RWPE2 (cell line): ENCODE data around the gene GJA3.
A peak's percentile ranks its signal among the peaks of the same experiment; 100 is the strongest.

Experiments
- ATAC-seq: fragments of 200-7000 bp; cut with Tn5 transposase; 3 replicates; pipeline ENCODE4 v1.9.1; 2021; ENCODE audit warnings: low read depth
- DNase-seq: peaks from one replicate; pipeline ENCODE4 v3.0.0-alpha.2; 2020; ENCODE audit warnings: low spot score
- H3K27ac ChIP-seq: fragments of 450-650 bp; 2 replicates; pipeline ENCODE4 v1.5.1; 2017; ENCODE audit warnings: mild to moderate bottlenecking; ENCODE audit not compliant: poor library complexity, severe bottlenecking
- H3K27me3 ChIP-seq: fragments of 250-450 bp; sonication (Bioruptor Pico); 2 replicates; pipeline ENCODE4 v1.5.1; 2021; ENCODE audit warnings: mild to moderate bottlenecking, moderate library complexity; ENCODE audit not compliant: insufficient read depth, poor library complexity, severe bottlenecking
- H3K36me3 ChIP-seq: fragments of 250-450 bp; sonication (Bioruptor Pico); 2 replicates; pipeline ENCODE4 v1.5.1; 2020; ENCODE audit warnings: low read depth, mild to moderate bottlenecking, moderate library complexity
- H3K4me1 ChIP-seq: fragments of 250-450 bp; sonication (Bioruptor Pico); 2 replicates; pipeline ENCODE4 v1.5.1; 2021; ENCODE audit warnings: mild to moderate bottlenecking, moderate library complexity; ENCODE audit not compliant: insufficient read depth, poor library complexity, severe bottlenecking
- H3K4me3 ChIP-seq: fragments of 250-450 bp; sonication (Bioruptor Pico); 2 replicates; pipeline ENCODE4 v1.5.1; 2021; ENCODE audit warnings: mild to moderate bottlenecking, moderate library complexity; ENCODE audit not compliant: severe bottlenecking
- H3K9me3 ChIP-seq: fragments of 250-450 bp; sonication (Bioruptor Pico); 2 replicates; pipeline ENCODE4 v1.5.1; 2021; ENCODE audit warnings: mild to moderate bottlenecking, moderate library complexity; ENCODE audit not compliant: severe bottlenecking
- CTCF ChIP-seq: fragments of 450-650 bp; IDR thresholded peaks from one replicate; pipeline ENCODE4 v1.5.1; 2017; ENCODE audit warnings: mild to moderate bottlenecking, moderate library complexity; ENCODE audit not compliant: poor library complexity, severe bottlenecking

Gene GJA3

DNA sequence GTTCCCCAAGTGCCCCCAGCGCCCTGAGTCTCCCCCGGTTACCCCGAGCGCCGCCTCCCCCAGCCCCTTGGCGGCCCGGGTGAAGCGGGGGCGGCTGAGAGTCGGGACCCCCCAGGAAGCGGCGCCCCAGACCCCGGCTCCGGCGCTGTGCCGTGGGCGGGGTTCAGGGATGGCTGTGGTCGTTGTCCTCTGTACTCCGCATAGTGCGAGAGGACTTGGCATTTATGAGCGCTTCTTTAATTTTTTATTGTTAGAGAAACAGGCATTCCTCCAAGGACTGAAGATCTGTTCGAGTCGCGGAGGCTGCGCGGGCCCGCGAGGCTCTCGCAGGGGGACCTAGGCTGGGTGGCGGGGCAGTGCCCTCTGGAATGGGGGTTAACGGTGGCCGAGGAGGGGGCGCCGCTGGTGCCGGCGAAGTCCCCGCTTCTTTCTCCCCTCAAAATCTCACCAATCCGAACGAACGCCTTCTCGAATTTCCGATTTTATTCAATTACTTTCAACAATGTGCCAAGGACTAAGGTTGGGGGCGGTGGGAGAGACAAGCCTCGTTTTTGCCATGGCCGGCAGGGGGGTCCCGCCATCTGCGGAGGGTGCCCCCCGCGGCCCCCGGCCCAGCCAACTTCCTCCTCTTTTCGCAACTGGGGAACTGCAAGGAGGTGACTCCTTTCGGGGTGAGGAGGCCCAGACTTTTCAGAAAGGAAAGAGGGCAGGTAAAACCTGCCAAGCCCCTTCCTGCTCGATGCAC is 32.5 kb upstream of the GJA3 start:
- TF ChIP-seq CTCF, result no peak
- DNase-seq (no peak), ATAC-seq (peak; percentile 13; the same call in 1 of the 3 replicates)
- H3K9me3 ChIP-seq, result no peaks in the 10 kb centered on the region
- peaks cover 41% of the 10 kb centered on the region for H3K4me1 ChIP-seq
- peak overlapping the region; percentile 70 for H3K27ac ChIP-seq
- H3K4me3 ChIP-seq, result peak overlapping the region; percentile 48
- peaks cover 31% of the 10 kb centered on the region for H3K36me3 ChIP-seq
- H3K27me3 ChIP-seq, result no peaks in the 10 kb centered on the region

- DNase-seq, result no peak
- ATAC-seq, result peak; percentile 51
- H3K4me1 ChIP-seq, result peaks cover 41% of the 10 kb centered on the region
- no peaks in the 10 kb centered on the region for H3K27me3 ChIP-seq
- H3K27ac ChIP-seq, result peak within 1 kb of the TSS; percentile 70
- no peak for TF ChIP-seq CTCF
- H3K4me3 ChIP-seq, result peak within 1 kb of the TSS; percentile 48
- no peaks in the 10 kb centered on the region for H3K9me3 ChIP-seq
- H3K36me3 ChIP-seq, result peaks cover 36% of the 10 kb centered on the region
Measured at GRCh38 chr13:20192836-20193161, 31.9 kb upstream of the GJA3 start, which contains the start of gene GJB2. TSS of gene GJB2 (minus strand) at chr13:20192938. CDS start at chr13:20189581, 3,357 bp downstream.

GRCh38 chr13:20192158-20192835 is 31.4 kb upstream of the GJA3 start:
- no peaks in the 10 kb centered on the region for H3K9me3 ChIP-seq
- DNase-seq (no peak), ATAC-seq (peak; percentile 21)
- no peaks in the 10 kb centered on the region for H3K27me3 ChIP-seq
- H3K4me1 ChIP-seq, result peaks cover 41% of the 10 kb centered on the region
- H3K27ac ChIP-seq, result peak overlapping the region; percentile 70
- H3K4me3 ChIP-seq, result peak overlapping the region; percentile 48
- H3K36me3 ChIP-seq, result peaks cover 41% of the 10 kb centered on the region
- no peak for TF ChIP-seq CTCF

DNA sequence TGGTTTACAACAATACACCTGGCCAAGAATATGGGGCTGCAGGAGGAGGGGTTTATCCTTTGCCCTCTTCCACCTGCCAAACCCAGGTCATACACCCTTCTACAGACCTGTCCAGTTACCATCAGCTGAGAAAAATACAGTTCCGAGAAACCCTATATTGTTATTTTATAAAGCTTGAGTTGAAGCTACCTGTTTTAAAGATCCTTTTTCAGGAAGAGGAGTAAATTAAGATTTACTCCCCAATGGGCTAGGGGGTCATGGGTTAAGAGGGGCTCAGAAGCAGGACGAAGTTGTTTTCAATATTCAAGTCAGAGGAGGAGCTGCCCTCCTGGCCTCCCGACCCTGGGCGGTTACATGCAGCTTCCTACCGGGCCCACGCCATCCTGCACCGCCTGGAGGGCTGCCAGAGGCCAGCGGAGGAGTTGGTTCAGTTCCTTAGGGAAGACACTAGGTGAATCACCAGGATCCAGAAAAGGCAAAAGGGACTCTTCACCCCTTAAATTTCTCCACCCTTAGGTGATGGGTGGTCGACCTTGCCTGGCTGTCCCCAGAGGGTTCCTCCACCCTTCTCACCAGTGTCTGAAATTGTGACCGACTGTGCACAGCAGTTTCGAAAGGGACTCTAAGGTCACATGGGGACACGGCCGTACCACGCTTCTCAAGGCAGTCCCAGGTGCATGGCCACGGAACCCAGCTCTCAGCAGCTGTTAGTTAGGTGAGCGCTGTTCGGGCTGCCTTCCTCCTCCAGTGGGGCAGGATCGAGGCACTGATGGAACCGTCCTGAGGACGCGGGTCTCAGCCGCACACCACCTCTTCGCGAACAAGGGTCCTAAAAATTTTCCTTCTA is 30.7 kb upstream of the GJA3 start:
- Histone ChIP-seq H3K27ac (peak overlapping the region; percentile 70), H3K27me3 (no peaks in the 10 kb centered on the region), H3K4me1 (peaks cover 40% of the 10 kb centered on the region), H3K36me3 (peaks cover 45% of the 10 kb centered on the region), H3K9me3 (no peaks in the 10 kb centered on the region), H3K4me3 (peak overlapping the region; percentile 48)
- ATAC-seq (no peak), DNase-seq (no peak)
- no peak for TF ChIP-seq CTCF
